NCI-H2171 (cell line): ENCODE measurements around the gene AMPD2.

ENCODE experiments used
- DNase-seq: peaks from one replicate; lab custom pipeline; 2025; lab: John Stamatoyannopoulos, UW

Gene AMPD2

DNA sequence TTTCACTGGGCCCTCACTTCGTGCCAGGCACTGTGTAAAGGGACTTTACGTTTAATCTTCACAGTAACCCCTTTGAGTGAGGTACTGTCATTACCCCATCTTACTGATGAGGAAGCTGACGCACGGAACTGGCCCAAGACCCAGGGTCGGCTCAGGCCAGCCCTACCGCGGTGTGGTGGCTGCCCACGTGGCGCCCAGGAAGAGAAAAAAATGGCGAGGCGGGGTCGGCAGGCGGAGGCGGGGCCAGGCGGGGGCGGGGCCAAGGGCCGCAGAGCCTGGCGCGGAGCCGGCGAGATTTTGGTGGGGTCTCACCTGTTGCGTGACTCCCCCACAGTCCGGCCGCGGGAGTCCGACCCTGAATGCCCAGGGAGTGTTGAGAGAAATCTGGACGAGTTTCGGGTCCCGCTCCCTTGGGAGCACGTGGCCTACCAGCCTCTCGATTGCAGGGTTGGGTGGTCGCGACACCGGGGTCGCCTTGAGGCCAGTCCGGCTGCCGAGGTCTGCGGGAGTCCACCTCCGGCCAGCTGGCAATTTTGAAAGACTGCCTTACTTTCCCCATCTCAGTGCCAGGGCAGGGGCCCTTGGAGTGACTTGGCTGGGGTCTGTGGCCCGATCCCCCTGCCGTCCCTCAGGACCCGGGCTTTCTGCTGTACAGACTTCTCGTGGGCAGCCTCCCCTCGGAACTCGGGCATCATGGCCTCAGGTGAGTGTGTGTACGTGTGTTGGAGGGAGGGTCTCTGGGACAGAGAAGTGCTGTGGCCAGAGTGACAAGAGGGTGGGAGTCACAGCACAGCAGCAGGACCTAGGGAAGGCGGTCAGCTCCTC, at the start of gene AMPD2, which contains the start of gene GNAT2:
Gene AMPD2 (plus strand): TSS at position 262 of the 825 bp plus-strand sequence. CDS start 1,339 bp downstream, outside the sequence.
Gene GNAT2 (minus strand): TSS at position 41 of the 825 bp plus-strand sequence. CDS start 6,746 bp downstream, outside the sequence.
- peak; percentile 73 for DNase-seq

DNA sequence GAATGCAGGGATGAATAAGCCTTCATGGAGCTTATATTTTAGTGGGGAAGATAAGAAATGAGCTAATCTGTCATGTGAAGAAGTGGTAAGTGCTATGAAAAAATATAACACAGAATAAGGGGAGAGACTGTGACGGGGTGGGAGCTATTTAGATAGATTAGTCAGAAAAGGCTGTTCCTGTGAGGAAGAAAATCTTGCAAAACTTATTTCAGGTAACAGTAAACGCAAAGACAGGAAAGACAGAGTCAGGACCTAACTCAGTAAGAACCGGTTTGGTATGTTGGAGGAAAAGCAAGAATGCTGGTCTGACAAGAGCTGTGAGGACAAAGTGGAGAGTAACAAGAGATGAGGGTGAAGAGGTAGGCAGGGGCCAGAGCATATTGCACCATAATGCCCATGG, 49.2 kb upstream of the AMPD2 start:
- DNase-seq: no peak

DNA sequence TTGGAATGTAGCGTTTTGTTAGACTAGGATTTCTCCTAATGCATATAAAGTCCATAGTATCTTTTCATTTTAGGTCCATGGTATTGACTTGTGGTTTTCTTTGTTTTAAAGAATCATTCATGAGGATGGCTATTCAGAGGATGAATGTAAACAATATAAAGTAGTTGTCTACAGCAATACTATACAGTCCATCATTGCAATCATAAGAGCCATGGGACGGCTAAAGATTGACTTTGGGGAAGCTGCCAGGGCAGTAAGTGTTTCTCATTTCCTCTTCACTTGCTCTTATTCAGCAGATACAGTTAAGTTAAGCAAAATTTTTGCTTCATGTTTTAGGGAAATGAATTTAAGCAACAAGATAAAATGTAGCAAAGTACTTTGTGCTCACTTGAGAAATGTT, 45.9 kb upstream of the AMPD2 start:
- no peak for DNase-seq

DNA sequence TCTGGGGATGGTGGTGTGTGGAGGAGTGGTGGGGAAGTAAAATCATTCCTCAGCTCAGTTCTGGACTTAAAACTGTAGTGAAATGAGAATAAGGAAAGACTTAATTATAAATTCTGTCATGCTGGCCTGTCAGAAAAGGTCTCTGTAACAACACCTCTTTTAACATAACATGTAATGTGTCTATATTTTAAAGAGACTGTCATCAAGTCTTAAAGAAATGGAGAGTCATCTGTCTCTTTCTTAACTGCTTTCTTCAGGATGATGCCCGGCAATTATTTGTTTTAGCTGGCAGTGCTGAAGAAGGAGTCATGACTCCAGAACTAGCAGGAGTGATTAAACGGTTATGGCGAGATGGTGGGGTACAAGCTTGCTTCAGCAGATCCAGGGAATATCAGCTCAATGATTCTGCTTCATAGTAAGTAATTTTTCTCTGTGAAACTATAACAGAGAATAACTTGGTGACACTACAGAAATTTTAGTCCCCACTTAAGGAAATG, 40.6 kb upstream of the AMPD2 start:
- no peak for DNase-seq

DNA sequence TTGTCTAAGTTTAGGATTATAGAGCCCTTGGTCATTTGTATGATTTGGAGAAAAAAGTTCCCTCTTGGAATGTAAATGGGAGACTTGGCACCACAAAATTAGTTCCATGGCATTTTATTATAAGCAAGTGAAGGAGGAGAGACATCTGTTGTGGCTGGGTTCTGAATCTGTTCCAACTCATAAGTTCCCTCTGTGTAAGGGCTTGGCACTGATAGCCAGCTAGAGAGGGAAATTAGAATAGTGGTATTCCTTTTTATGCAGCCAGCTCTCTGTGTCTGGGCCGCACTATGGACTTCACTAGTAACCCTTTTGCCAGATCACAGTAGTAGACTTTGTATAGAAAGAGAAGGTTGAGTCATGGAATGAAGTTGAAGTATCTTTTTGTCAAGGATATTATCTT, 40.1 kb upstream of the AMPD2 start:
- no peak for DNase-seq

DNA sequence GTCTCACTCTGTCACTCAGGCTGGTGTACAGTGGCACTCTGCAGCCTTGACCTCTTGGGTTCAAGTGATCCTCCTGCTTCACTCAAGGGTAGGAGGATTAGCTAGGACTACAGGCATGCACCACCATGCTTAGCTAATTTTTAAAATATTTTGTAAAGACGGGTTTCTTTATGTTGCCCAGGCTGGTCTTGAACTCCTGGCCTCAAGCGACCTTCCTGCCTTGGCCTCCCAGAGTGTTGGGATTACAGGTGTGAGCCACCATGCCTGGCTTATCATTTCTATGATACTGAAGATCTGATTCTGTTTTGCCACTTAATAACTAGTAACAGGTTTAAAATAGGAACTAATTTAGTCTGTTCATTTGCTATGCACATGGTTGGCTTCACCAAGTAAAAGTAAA, 37.6 kb upstream of the AMPD2 start:
- DNase-seq: no peak

DNA sequence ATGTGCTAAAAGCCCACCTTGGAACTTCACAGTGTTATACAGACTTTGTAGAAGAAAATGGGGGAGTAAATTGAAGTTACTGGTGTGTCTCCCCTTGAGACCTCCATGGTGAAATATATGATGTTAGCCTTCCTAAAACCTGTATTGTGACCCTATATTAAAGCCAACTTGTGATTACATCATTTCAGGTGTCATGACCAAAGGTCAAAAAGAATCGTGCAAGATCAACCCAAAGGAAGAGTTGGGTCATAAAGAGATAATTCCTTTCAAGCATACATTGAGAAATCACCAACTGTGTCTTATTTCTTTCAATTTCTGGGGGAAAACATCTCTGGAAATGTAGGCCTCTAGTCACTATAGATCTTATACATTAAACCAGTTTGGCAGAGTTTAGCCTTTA, 34.9 kb upstream of the AMPD2 start:
- no peak for DNase-seq

DNA sequence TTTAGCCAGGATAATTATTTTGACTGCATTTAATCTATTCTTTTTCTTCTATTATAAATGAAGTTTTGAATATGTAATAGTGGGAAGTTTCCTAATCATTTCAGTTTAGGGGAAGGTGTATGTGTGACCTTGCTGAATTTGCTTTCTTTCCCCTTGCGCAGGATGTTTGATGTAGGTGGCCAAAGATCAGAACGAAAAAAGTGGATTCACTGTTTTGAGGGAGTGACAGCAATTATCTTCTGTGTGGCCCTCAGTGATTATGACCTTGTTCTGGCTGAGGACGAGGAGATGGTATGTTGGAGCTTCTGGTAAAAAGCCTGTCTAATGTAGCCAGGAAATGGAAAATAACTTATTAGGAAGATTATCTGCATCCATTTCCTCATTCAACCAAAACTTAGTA, 33.6 kb upstream of the AMPD2 start:
- no peak for DNase-seq

DNA sequence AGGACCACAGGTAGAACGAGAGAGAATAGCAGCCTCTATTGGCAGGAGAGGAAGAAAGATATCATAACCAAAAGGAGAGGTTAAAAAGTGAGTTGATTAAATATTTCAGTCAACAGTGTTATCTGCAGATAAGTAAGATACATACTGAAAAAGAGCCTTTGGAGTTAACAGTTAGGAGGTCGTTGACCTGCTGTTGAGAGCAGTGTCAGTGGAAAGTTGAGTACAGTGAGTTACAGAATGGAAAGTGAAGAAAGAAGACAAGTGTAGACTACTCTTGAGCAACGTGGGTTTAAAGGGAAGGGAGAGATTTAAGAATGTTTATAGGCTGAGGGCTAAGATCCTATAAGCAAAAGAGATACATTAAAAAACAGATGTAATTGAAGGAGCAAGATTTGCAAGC, 30.5 kb upstream of the AMPD2 start:
- no peak for DNase-seq

DNA sequence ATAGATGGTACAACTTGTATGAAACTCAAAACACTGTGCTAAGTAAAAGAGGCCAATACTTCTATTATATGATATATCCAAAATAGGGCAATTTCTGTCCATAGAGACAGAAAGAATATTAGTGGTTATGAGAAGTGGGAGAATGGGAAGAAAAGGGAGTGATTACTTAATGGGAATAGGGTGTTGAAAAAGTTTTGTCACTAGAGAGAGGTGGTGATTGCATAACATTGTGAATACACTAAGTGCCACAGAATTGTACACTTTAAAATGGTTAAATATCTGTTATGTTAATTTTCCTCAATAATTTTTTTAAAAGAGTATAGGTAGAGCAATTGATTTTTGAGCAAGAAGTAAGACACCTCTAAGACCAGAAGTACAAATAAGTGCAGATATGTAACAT, 30.0 kb upstream of the AMPD2 start:
- DNase-seq: no peak

DNA sequence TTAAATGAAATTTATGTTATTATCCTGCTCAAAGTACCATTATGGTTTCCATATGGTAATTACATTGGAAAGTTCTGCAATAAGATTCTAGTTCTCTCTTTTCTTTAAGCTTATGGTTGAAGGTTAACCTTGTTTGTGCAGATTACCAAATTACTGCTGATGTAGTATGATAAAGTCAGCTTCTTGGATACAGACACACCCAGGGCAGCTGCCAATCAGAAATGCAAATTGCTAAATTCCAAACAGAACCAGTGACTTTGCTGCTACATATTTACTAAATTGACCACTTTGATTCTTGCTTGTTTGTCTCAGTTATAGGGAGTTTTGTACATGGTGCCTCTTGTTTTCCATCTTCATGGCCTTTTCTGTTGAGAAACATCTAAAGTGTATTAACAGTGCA, 26.7 kb upstream of the AMPD2 start:
- no peak for DNase-seq

DNA sequence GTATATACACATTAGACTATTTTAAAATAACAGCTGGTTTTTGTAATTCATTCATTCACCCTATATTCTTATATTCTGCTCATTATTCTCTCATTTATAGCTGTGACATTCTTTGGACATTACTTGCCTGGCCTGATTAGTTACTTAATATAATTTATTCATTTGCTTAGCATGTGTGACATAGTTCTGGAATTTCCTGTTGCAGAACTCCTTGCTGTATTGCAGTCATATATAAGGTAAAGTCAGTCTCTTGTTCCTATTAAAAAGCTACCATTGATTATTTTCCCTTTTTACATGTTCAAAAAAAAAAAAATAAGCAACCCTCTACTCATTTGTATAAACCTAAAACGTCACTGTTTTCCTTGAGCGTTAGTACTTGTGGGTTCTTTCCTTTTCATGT, 24.1 kb upstream of the AMPD2 start:
- DNase-seq: no peak

DNA sequence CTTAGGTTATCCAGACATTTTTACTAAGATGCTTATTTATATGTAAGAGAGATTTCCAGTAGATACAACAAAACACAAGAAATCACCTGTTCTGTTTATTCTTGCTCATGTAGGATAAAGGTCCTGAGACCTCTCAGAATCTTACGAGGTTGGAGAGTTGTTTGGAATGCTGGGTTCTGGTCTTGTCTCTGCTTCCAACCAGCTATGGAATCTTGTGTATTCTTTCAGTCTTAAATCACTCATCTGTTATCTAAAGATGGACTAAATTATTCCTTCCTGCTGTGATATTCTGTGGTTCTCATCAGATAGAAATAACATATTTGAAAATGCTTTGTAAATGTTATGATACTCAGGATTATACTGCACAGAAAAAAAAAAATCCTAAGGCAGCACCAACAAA, 21.5 kb upstream of the AMPD2 start:
- no peak for DNase-seq

DNA sequence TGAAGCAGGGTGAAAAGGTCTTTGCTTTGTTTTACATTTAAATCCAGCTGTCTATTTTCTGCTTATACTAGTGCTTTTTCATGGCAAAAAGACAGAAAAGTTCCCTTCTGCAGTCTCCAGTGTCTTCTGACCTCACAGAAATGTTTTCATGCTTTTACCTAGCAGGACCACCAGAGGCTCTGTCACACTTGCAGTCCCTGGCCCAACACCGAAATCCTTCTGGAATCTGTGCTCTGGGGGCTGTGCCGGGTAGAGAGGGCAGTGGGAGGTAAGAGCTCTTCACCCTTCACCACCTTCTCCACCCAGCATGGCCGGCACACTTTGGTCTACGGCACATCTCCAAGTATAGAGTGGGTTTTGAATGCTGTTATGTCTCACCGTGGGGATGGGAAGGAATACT, 21.0 kb upstream of the AMPD2 start:
- DNase-seq: no peak

DNA sequence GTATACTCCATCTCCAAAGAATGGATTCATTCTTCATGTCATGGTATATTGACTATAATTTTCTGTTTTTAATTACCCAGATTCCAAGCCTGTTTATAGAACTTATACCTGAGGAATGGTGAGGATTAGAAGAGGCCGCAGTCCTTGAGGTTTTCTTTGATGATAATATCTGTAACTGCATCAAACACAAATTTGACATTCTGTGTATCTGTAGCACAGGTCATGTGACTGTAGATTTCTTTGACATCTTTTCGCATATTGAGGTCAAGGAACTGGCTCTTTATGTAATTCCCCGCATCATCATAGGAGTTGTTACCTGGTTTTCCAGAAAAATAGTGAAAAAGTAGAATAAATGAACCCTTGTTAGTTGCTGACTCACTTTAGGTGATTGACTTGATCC, 16.4 kb upstream of the AMPD2 start:
- DNase-seq: no peak

DNA sequence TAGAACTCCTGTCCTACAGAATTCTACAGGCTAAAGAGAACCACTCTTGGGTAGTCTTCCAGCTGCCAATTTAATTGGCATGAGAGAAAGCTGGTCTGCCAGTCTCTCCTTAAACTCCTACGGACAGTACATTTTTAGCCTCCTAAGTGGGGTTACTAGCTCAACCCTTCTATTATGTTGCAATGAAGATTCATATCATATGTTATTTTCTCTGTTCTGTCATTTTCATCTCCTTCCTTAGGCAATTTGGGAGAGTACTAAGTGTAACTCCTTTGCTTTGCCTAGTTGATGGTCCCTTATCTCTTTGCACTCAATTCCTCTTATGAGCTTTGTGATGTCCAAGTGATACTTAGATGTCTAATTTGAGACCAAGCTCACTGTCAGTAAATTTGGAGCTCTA, 14.3 kb upstream of the AMPD2 start:
- no peak for DNase-seq

DNA sequence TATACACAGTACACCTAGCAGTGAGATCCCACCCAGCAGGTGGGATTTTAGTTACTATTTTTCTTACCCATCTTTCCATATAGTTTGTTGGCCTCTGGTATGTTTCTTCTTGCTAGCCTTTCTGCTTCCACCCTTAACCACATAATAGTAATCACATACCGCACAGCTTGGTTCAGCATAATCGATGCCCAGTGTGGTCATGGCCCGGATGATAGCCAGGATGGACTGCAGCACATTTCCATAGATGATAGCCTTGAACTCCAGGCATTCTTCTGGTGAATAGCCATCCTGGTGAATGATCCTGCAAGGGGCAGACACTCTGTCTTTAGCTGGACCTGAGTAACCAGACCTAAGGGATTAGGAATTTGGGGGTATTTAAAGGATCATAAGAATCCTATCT, 9.8 kb upstream of the AMPD2 start:
- no peak for DNase-seq

DNA sequence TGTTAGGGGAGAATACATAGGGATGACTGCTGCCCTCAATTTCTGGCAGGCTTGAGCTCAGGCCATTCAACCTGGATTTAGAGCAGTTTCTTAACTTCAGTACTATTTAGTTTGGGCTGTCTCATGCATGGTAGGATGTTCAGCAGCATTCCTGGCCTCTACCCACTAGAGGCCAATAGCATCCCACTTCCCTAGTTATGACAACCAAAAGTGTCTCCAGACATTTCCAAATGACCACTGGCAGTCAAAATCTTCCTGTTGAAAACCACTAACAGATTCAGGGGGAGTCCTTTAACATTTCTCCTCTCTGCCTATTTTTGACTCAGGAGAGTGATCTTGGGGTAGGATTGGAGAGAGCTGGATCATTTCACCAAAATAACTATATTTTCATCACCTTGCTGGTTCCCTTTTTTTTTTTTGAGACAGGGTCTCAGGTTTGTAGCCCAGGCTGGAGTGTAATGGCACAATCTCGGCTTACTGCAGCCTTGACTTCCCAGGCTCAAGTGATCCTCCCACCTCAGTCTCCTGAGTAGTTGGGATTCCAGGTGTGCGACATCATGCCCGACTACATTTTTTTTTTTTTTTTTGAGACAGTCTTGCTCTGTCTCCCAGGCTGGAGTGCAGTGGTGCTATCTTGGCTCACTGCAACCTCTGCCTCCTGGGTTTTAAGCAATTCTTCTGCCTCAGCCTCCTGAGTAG, 8.9 kb upstream of the AMPD2 start:
- DNase-seq: no peak

DNA sequence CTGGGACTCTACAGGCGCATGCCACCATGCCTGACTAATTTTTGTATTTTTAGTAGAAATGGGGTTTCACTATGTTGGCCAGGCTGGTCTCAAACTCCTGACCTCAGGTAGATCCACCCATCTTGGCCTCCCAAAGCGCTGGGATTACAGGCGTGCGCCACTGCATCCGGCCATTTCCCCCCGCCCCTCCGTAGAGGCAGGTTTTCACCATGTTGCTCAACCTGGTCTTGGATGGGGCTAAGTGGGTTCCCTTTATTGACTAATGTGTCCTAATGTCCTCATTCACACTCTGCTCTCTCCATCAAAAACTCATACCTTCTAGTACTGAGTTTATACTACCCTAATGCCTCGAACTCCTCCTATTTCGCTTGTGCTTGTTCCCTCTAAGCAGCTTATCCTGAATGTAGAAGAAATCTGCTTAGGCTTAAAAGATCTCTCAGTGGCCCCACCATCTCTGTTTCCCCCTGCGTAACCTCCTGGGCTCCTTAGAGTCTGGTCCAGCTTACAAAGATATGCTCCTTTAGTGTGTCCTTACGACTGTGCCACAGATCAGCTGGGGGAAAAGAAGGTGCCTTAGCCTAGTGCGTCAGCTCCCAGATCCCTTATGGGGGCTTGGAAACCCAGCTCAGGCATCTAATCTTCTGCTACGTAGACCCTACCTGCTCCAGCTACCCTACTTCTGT, 8.2 kb upstream of the AMPD2 start:
- no peak for DNase-seq

DNA sequence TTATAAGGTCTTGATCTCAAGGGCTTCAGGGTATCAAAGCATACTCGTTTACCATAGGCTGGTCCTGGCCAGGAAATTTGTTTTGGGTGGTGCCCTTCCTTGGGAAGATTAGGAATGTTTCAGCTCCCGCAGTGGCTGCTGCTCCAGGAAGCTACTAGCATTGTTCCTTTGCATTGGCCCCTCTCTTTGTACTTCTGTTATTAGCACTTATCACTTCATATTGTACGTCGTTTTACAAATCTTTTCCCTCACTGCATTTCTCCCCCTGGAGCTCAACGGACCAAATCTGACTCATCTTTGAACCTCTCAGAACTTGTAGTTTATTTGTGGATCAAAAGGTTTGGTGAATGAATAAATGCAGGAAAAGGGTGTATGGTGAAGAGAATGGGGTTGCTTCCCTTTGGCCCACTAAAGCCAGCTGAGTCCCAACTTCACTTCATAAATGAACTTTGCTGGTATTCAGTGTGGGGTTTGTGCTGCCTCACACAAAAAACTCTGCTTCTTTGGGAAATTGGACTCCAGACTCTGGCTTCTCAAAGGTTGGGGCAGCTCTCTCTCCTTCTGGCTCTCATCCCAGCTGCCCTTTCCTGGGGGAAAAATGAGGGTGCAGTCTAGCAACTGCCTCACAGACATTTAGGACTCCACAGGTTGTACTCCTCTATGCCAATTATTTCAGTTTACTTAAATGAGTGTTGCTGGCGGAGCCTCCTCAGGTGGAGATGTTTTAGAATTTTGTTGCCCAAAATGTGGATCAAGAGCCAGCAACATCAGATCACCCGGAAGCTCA, 6.1 kb upstream of the AMPD2 start:
- DNase-seq: no peak

DNA sequence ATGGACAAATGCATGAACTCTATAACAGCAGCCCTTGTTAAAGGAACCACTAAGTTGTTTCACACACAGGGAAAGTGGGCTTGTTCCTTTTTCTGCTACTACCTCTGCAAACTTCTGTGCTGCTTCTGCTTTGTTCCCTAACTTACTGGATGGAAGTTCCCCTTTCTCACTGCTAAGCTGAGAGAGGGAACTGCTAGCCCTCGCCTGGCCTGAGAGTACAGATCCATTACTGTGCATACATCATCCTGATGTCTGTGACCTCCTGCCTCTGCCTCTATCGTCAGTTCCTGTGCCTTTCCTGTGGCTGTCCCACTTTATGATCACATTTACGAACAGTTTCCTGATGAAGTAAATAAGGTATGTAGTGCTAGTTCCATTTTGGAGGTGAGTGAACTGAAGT, 3.8 kb upstream of the AMPD2 start:
- DNase-seq: no peak

DNA sequence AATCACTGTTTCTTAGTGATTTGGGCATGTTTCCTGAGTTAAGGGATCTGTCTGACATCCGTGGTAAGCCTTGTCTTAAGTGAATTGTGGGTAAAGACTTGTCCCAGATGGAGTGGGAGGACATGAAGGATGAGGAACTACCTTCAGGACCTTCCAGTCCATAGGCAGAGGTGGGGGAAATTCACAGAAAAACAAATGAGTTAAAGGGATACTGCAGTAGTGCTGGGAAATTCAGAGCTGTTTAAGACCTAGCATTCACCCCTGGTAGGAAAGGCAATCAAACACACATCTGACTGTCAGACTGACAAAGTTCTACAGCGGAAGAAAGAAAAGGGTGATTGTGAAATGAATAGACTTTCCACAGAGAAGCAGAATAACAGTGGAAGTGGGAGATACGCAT, 3.2 kb upstream of the AMPD2 start:
- no peak for DNase-seq
